CD4-positive, alpha-beta T cell (primary cell): ENCODE measurements around the gene ADAMTSL1. TPM values are rescaled to one million over a fixed set of nuclear protein-coding genes. Genes with fewer than 3 reads are reported as not detected.

Experiments
- ATAC-seq: fragments of 200-7000 bp; cut with Tn5 transposase; one replicate; pipeline ENCODE4 v1.10.0; 2022; ENCODE audit warnings: mild to moderate bottlenecking; ENCODE audit not compliant: poor library complexity
- CTCF ChIA-PET: fragments of 350-600 bp; sonication (Branson Sonifier 250); formaldehyde crosslinking; loops from one replicate; lab custom pipeline; 2021; ENCODE audit warnings: antibody characterized with exemption, inconsistent platforms; lab: Charles Lee
- POLR2A ChIA-PET: fragments of 350-600 bp; sonication (Branson Sonifier 250); formaldehyde crosslinking; loops from one replicate; lab custom pipeline; 2021; ENCODE audit warnings: antibody characterized with exemption, inconsistent platforms; lab: Charles Lee
- DNase-seq, 14 experiments: peaks; one replicate each; pipeline ENCODE4 v3.0.0-alpha.2; 2013 to 2020; ENCODE audit warnings: mixed read lengths in 2 of 14
- H3K27ac ChIP-seq, 2 donors: one replicate each; pipeline versions ENCODE4 v1.5.1 to v1.7.0; 2013; ENCODE audit warnings: low read length in 2 of 2, low read depth in 1 of 2, mild to moderate bottlenecking in 1 of 2
- H3K27me3 ChIP-seq, 2 experiments: 1 replicate in 1 of 2; 2 replicates in 1 of 2; pipeline versions ENCODE4 v1.6.1 to v1.7.0; 2013; ENCODE audit warnings: low read length in 2 of 2, control low read depth in 1 of 2, mild to moderate bottlenecking in 1 of 2, moderate library complexity in 1 of 2; ENCODE audit not compliant: insufficient read depth in 2 of 2, control insufficient read depth in 1 of 2
- H3K36me3 ChIP-seq: one replicate; pipeline ENCODE4 v1.6.1; 2013; ENCODE audit warnings: low read length, control low read depth; ENCODE audit not compliant: insufficient read depth
- H3K4me1 ChIP-seq: one replicate; pipeline ENCODE4 v1.6.1; 2013; ENCODE audit warnings: low read length, control low read depth; ENCODE audit not compliant: insufficient read depth
- H3K4me3 ChIP-seq: one replicate; pipeline ENCODE4 v1.5.1; 2013; ENCODE audit warnings: mild to moderate bottlenecking, low read length, moderate library complexity
- H3K9me3 ChIP-seq, 2 experiments: 1 replicate in 1 of 2; 2 replicates in 1 of 2; pipeline versions ENCODE4 v1.6.1 to v1.7.0; 2013; ENCODE audit warnings: low read length in 2 of 2, mild to moderate bottlenecking in 2 of 2, control low read depth in 1 of 2, moderate library complexity in 1 of 2; ENCODE audit not compliant: control insufficient read depth in 1 of 2, insufficient read depth in 1 of 2
- H3K27ac Mint-ChIP-seq: one replicate; pipeline ENCODE4 v1.8.0; 2020; ENCODE audit warnings: mixed read lengths
- H3K27me3 Mint-ChIP-seq: one replicate; pipeline ENCODE4 v1.8.0; 2021; ENCODE audit warnings: mixed read lengths
- H3K36me3 Mint-ChIP-seq: one replicate; pipeline ENCODE4 v1.8.0; 2021; ENCODE audit warnings: low read depth, mixed read lengths
- H3K4me1 Mint-ChIP-seq: one replicate; pipeline ENCODE4 v1.8.0; 2021; ENCODE audit warnings: low read depth, mixed read lengths
- H3K4me3 Mint-ChIP-seq: one replicate; pipeline ENCODE4 v1.8.0; 2020; ENCODE audit warnings: mild to moderate bottlenecking, mixed read lengths
- H3K9me3 Mint-ChIP-seq: one replicate; pipeline ENCODE4 v1.8.0; 2020; ENCODE audit warnings: mixed read lengths
- intact Hi-C, 2 experiments: fragments of 100-400 bp; cut with DNase I in 1 of 2; cut with micrococcal nuclease in 1 of 2; formaldehyde crosslinking; loops; one replicate each; pipeline versions ENCODE4 v1.15.1 to v1.9.0; 2023 to 2025; cut with DNase I, micrococcal nuclease
- total RNA-seq, 174 experiments: library from RNA in 2 of 174; stranded (reverse) in 2 of 174; gene quantifications; one replicate each; pipeline ENCODE4 v1.2.3 and lab custom pipeline; 2021 to 2026
- TF ChIP-seq, protein P1 (sequence below): fragments of 200-600 bp; IDR thresholded peaks from one replicate; pipeline ENCODE4 v1.8.0; 2022; ENCODE audit warnings: antibody characterized with exemption, mild to moderate bottlenecking

The ADAMTSL1 gene
- total RNA-seq, 2 experiments from 2014 or later: not detected

DNA sequence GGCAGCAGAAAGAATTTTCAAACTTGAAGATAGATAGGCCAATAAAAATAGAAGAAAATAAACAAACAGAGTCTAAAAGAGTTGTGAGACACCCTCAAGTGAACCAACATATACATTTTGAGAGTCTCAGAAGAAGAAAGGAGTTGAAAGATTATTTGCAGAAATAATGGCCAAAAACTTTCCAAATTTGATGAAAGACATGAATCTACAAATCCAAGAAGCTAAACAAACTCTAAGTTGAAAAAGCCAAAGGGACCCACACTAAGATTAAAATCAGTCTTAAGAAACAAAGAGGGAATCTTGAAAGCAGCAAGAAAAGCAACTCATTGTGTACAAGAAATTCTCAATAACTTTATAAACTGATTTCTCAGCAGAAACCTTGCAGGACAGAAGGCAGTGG, 422.1 kb downstream of the ADAMTSL1 start:
- DNase-seq (no peak), ATAC-seq (no peak)
- H3K36me3 ChIP-seq: no peaks in the 10 kb centered on the region
- no peak overlapping the region for H3K4me3 Mint-ChIP-seq
- TF ChIP-seq, protein P1, sequence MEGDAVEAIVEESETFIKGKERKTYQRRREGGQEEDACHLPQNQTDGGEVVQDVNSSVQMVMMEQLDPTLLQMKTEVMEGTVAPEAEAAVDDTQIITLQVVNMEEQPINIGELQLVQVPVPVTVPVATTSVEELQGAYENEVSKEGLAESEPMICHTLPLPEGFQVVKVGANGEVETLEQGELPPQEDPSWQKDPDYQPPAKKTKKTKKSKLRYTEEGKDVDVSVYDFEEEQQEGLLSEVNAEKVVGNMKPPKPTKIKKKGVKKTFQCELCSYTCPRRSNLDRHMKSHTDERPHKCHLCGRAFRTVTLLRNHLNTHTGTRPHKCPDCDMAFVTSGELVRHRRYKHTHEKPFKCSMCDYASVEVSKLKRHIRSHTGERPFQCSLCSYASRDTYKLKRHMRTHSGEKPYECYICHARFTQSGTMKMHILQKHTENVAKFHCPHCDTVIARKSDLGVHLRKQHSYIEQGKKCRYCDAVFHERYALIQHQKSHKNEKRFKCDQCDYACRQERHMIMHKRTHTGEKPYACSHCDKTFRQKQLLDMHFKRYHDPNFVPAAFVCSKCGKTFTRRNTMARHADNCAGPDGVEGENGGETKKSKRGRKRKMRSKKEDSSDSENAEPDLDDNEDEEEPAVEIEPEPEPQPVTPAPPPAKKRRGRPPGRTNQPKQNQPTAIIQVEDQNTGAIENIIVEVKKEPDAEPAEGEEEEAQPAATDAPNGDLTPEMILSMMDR: no peak
- H3K9me3 ChIP-seq: peaks cover 12 to 21% of the 10 kb centered on the region in 2 experiments
- peaks cover 10% of the 10 kb centered on the region for H3K4me1 ChIP-seq
- H3K27me3 Mint-ChIP-seq: peaks cover 9% of the 10 kb centered on the region
- no peak overlapping the region for H3K4me3 ChIP-seq
- no peak overlapping the region for H3K27ac ChIP-seq
- H3K4me1 Mint-ChIP-seq: no peaks in the 10 kb centered on the region
- H3K27me3 ChIP-seq: no peaks in the 10 kb centered on the region
- CTCF ChIA-PET: no interaction called here
- H3K36me3 Mint-ChIP-seq: no peaks in the 10 kb centered on the region
- H3K27ac Mint-ChIP-seq: no peak overlapping the region
- peaks cover 17% of the 10 kb centered on the region for H3K9me3 Mint-ChIP-seq
- POLR2A ChIA-PET: no interaction called here
- intact Hi-C loops: loop anchor here in 1 of 2 experiments (10.0 kb wide), 1 partner anchor 59 kb away; no protein-coding TSS in a partner anchor

DNA sequence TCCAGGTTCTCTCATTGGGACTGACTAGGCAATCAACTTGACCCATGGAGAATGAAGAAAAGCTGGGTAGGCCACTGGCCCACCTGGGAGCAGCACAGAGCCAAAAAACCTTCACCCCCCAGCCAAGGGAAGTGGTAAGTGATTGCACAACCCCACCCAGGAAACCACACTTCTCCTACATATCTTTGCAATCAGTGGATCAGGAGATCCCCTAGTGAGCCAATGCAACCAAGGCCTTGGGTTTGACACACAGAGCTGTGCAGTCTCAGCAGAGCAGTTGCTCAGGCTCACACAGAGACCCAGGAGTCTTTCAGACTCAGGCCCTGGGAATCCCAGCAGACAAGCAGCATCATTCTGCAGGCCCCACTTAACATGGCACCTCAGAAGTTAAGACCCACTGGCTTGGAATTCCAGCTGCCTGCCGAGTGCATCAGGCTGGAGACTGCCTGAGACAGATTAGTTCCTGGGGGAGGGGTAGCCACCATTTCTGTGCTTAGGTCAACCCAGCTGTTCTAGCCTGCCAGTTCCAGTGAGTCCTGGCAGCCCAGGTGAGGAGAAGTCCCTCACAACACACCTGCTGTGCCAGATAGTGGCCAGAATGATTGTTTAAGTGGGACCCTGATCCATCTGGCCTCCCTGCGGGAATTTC, 422.7 kb downstream of the ADAMTSL1 start:
- Histone ChIP-seq H3K36me3 (no peaks in the 10 kb centered on the region), H3K4me1 (peaks cover 10% of the 10 kb centered on the region), H3K27me3 (no peaks in the 10 kb centered on the region), H3K9me3 (peaks cover 12 to 27% of the 10 kb centered on the region in 2 experiments), H3K4me3 (no peak overlapping the region), H3K27ac (no peak overlapping the region)
- POLR2A ChIA-PET: no interaction called here
- no peak overlapping the region for H3K27ac Mint-ChIP-seq
- TF ChIP-seq, protein P1: no peak
- H3K36me3 Mint-ChIP-seq: no peaks in the 10 kb centered on the region
- peaks cover 7% of the 10 kb centered on the region for H3K27me3 Mint-ChIP-seq
- intact Hi-C loops: loop anchor here in 1 of 2 experiments (10.0 kb wide), 1 partner anchor 58 kb away; no protein-coding TSS in a partner anchor
- no peaks in the 10 kb centered on the region for H3K4me1 Mint-ChIP-seq
- no peak for ATAC-seq
- DNase-seq: peak in 1 of 14 experiments; percentile 0
- CTCF ChIA-PET: no interaction called here
- no peak overlapping the region for H3K4me3 Mint-ChIP-seq
- H3K9me3 Mint-ChIP-seq: peaks cover 17% of the 10 kb centered on the region

GRCh38 chr9:18903450-18903849, 429.5 kb downstream of the ADAMTSL1 start:
- Mint-ChIP-seq H3K4me3 (no peak overlapping the region), H3K4me1 (no peaks in the 10 kb centered on the region), H3K9me3 (peaks cover 7% of the 10 kb centered on the region), H3K27me3 (peaks cover 4% of the 10 kb centered on the region), H3K27ac (no peak overlapping the region), H3K36me3 (no peaks in the 10 kb centered on the region)
- Histone ChIP-seq H3K4me3 (no peak overlapping the region), H3K4me1 (no peaks in the 10 kb centered on the region), H3K27me3 (no peaks in the 10 kb centered on the region), H3K27ac (no peak overlapping the region), H3K36me3 (no peaks in the 10 kb centered on the region), H3K9me3 (peaks cover 10 to 12% of the 10 kb centered on the region in 2 experiments)
- no peak for ATAC-seq
- TF ChIP-seq, protein P1: no peak
- ChIA-PET POLR2A (no interaction called here), CTCF (no interaction called here)
- no peak for DNase-seq
- intact Hi-C loops: no loop called here
